Measurements from ENCODE around the gene RASSF7. TPM values are rescaled to one million over a fixed set of nuclear protein-coding genes. Genes with fewer than 3 reads are reported as not detected.

Gene RASSF7
- total and polyA plus RNA-seq, 2 donors (not counting 3 experiments of a cell fraction or from before 2014, with no cell fraction given), result 14.1 to 19.9 TPM

DNA sequence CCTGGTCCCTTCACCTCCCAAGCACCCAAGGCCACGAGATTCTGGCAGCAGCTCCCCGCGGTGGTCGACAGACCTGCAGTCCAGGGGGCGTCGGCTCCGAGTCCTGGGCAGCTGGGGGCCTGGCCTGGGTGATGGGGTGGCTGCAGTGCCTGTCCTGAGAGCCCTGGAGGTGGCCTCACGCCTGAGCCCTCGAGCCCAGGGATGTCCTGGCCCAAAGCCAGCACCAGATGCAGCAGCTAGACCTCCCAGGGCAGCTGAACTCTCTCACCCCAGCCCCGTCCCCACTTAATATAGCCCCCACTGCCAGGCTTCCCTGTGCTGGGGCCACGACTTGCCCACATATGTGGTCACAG lies 6.8 kb upstream of the RASSF7 start:
- Histone ChIP-seq H3K4me3 (replicated peaks in 1 of 3; ENCODE audit: insufficient read depth in 1 of 3, low read depth in 1 of 3, low read length in 3 of 3) (no peak overlapping the region), H3K9me1 (replicated peaks; ENCODE audit: control insufficient read depth, extremely low read depth, insufficient read depth, low read length) (no peaks in the 10 kb centered on the region), H3K9ac (replicated peaks; ENCODE audit: extremely low read depth, insufficient read depth, low read length) (no peak overlapping the region), H2AFZ (ENCODE audit: low read depth, low read length) (no peak overlapping the region), H3K79me2 (ENCODE audit: control insufficient read depth, insufficient read depth, low read length) (no peaks in the 10 kb centered on the region), H3K4me2 (ENCODE audit: insufficient read depth, low read length) (no peak overlapping the region), H3K36me3 (ENCODE audit: control insufficient read depth in 2 of 2, extremely low read depth in 1 of 2, insufficient read depth in 2 of 2, low read length in 2 of 2) (no peaks in the 10 kb centered on the region), H4K20me1 (replicated peaks; ENCODE audit: control insufficient read depth, extremely low read depth, insufficient read depth, low read length) (no peaks in the 10 kb centered on the region), H3K27me3 (ENCODE audit: control insufficient read depth in 2 of 2, insufficient read depth in 2 of 2, low read length in 2 of 2) (peaks cover 13 to 21% of the 10 kb centered on the region in 2 experiments), H3K4me1 (ENCODE audit: control insufficient read depth, extremely low read depth, insufficient read depth, low read length) (peaks cover 3% of the 10 kb centered on the region), H3K9me3 (replicated peaks; ENCODE audit: control insufficient read depth, insufficient read depth, low read length) (no peaks in the 10 kb centered on the region), H3K27ac (ENCODE audit: insufficient read depth, low read depth, low read length) (no peak overlapping the region)
- BruUV-seq (replicated peaks), result no TSS peak
- CTCF ChIA-PET, result interaction anchor here (0.9 to 2.2 kb wide), 7 partner anchors 9 to 173 kb away, joined by 3 to 26 read pairs (median 7); partner anchors contain the start of gene HRAS
- intact Hi-C loops (cut with micrococcal nuclease) (no loop called here), dilution Hi-C loops (cut with MboI; ENCODE audit: extremely low pct_ligation_motif_present, low sequenced_read_pairs) (no loop called here)
- TF ChIP-seq POLR2AphosphoS5 (IDR thresholded peaks at IDR 0.05; ENCODE audit: insufficient read depth, low read depth, low read length) (no peak), MAX (IDR thresholded peaks at IDR 0.05; ENCODE audit: insufficient read depth, insufficient read length) (no peak), CTCF (IDR thresholded peaks at IDR 0.05; ENCODE audit: extremely low read depth in 1 of 2, insufficient read depth in 1 of 2, low read depth in 1 of 2, low read length in 2 of 2) (no peak), GATA2 (IDR thresholded peaks at IDR 0.05; ENCODE audit: insufficient read depth, insufficient read length, low read depth, low read length) (no peak), FOS (IDR thresholded peaks at IDR 0.05; ENCODE audit: borderline replicate concordance, insufficient read depth, low read length) (no peak), POLR2A (IDR thresholded peaks at IDR 0.05; ENCODE audit: low read depth, low read length) (no peak)
- FAIRE-seq (no peak), DNase-seq (ENCODE audit: low read depth, low spot score) (no peak)
- POLR2A ChIA-PET, result no interaction called here
